CD4-positive, alpha-beta T cell treated with Interleukin-17A for 4 hours (primary cell): ENCODE data around the gene TRIM48.
"Not testable (repeated sequence)": the region's sequence is repeated elsewhere in the genome, so short reads cannot be mapped to it uniquely, and the experiment has no call there.

Experiments
- DNase-seq: peaks from one replicate; pipeline ENCODE4 v3.0.0-alpha.2; 2020; ENCODE audit warnings: mixed read lengths

TRIM48 gene, protein sequence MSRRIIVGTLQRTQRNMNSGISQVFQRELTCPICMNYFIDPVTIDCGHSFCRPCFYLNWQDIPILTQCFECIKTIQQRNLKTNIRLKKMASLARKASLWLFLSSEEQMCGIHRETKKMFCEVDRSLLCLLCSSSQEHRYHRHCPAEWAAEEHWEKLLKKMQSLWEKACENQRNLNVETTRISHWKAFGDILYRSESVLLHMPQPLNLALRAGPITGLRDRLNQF

DNA sequence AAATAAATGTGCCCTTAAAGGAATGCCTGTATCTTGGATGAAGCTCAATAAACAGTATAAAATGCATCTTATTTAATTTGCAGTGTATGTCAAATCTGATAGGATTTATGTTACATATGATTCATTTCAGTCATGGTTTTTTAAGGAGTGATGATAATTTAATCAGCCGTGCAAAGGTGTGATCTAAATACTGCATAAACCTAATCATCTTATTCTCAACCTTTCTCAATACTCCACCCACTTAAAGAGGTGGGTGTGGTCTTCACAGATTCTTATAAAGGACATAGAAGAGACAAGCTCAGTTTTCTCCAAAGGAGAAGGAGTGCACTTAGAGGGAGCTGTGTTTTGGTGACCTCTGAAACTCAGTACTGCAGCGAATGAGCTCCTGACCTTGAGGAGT lies at the start of gene TRIM48:
TSS of gene TRIM48 (plus strand) at position 301 of the 400 bp plus-strand sequence. CDS start 113 bp downstream, outside the sequence.
- DNase-seq: not testable (repeated sequence)

DNA sequence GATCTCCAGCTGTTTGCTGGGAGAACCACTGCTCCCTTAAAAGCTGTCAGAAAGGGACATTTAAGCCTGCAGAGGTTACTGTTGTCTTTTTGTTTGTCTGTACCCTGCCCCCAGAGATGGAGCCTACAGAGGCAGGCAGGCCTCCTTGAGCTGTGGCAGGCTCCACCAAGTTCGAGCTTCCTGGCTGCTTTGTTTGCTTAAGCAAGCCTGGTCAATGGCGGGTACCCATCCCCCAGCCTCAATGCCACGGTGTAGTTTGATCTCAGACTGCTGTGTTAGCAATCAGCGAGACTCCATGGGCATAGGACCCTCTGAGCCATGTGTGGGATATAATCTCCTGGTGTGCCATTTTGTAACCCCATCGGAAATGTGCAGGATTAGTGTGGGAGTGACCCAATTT lies 23.6 kb upstream of the TRIM48 start:
- not testable (repeated sequence) for DNase-seq

DNA sequence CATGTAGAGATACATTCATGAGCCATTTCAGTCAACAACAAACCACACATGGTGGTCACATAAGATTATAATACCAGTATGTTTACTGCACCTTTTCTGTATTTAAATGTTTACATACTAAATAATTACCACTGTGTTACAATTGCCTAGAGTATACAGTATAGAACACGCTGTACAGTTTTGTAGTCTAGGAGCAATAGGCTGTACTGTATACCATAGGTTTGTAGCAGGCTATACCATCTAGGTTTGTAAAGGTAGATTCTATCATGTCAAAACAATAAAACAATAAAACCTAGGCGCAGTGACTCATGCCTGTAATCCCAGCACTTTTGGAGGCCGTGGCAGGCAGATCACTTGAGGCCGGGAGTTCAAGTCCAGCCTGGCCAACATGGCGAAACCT lies 1.1 kb downstream of the TRIM48 start:
- DNase-seq: no peak
